ENCODE data around the gene NENF. TPM values are rescaled to one million over a fixed set of nuclear protein-coding genes. Genes with fewer than 3 reads are reported as not detected.

The NENF gene
- total RNA-seq, 2 donors from 2014 or later, result 83.2 to 277 TPM

DNA sequence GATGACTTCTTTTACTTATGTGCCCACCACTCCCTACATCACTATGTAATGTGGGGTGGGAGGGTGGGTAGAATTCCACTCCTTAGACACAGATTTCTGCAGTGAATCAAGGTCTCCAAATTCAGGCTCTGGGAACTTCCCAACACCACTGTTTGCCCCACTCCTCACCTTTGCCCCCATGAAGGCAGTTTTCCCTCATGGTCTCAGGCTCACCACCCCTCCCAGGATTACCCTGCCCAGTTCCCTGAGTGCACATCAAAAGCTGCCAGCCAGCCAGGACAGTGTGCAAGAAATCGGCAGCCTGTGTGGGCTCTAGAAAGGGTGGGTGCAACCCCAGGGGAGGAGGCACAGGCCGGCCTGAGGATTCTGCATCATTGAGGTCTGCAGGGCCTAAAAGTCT is 14.8 kb downstream of the NENF start:
- 85% methylated on average over 2 of the region's 2 CpGs for WGBS
- no peaks in the 10 kb centered on the region for H3K9me3 ChIP-seq
- no peaks in the 10 kb centered on the region for H3K27me3 ChIP-seq (replicated peaks; ENCODE audit: insufficient read depth)
- no peaks in the 10 kb centered on the region for H3K36me3 ChIP-seq
- intact Hi-C loops (cut with DNase I), result no loop called here
- H3K4me3 ChIP-seq, result no peak overlapping the region
- TF ChIP-seq POLR2AphosphoS5 (IDR thresholded peaks at IDR 0.05) (no peak), POLR2A (IDR thresholded peaks at IDR 0.05) (no peak), CTCF (IDR thresholded peaks at IDR 0.05) (no peak)
- no peak for DNase-seq (ENCODE audit: low spot score)
- no peak overlapping the region for H3K27ac ChIP-seq
- H3K4me1 ChIP-seq (replicated peaks), result no peaks in the 10 kb centered on the region

GRCh38 chr1:212450331-212450881 is 17.7 kb downstream of the NENF start:
- Histone ChIP-seq H3K4me3 (no peak overlapping the region), H3K9me3 (no peaks in the 10 kb centered on the region), H3K36me3 (no peaks in the 10 kb centered on the region), H3K27ac (no peak overlapping the region), H3K27me3 (replicated peaks; ENCODE audit: insufficient read depth) (no peaks in the 10 kb centered on the region), H3K4me1 (replicated peaks) (no peaks in the 10 kb centered on the region)
- 64% methylated on average over 4 of the region's 4 CpGs for WGBS
- DNase-seq (ENCODE audit: low spot score), result no peak
- intact Hi-C loops (cut with DNase I), result loop anchor here (5.0 to 10.0 kb wide), 2 partner anchors 83 to 156 kb away; no protein-coding TSS in a partner anchor
- TF ChIP-seq CTCF (IDR thresholded peaks at IDR 0.05) (no peak), POLR2A (IDR thresholded peaks at IDR 0.05) (no peak), POLR2AphosphoS5 (IDR thresholded peaks at IDR 0.05) (no peak)

- H3K9me3 ChIP-seq, result no peaks in the 10 kb centered on the region
- WGBS, result 84% methylated on average over 6 of the region's 6 CpGs
- H3K36me3 ChIP-seq, result no peaks in the 10 kb centered on the region
- intact Hi-C loops (cut with DNase I), result loop anchor here (5.0 to 10.0 kb wide), 2 partner anchors 84 to 157 kb away; no protein-coding TSS in a partner anchor
- DNase-seq (ENCODE audit: low spot score), result no peak
- H3K4me3 ChIP-seq, result no peak overlapping the region
- TF ChIP-seq POLR2A (IDR thresholded peaks at IDR 0.05), result no peak
- no peak for TF ChIP-seq POLR2AphosphoS5 (IDR thresholded peaks at IDR 0.05)
- no peak for TF ChIP-seq CTCF (IDR thresholded peaks at IDR 0.05)
- no peak overlapping the region for H3K27ac ChIP-seq
- H3K4me1 ChIP-seq (replicated peaks), result no peaks in the 10 kb centered on the region
- H3K27me3 ChIP-seq (replicated peaks; ENCODE audit: insufficient read depth), result no peaks in the 10 kb centered on the region
Observed at GRCh38 chr1:212451416-212452322, 18.9 kb downstream of the NENF start.

DNA sequence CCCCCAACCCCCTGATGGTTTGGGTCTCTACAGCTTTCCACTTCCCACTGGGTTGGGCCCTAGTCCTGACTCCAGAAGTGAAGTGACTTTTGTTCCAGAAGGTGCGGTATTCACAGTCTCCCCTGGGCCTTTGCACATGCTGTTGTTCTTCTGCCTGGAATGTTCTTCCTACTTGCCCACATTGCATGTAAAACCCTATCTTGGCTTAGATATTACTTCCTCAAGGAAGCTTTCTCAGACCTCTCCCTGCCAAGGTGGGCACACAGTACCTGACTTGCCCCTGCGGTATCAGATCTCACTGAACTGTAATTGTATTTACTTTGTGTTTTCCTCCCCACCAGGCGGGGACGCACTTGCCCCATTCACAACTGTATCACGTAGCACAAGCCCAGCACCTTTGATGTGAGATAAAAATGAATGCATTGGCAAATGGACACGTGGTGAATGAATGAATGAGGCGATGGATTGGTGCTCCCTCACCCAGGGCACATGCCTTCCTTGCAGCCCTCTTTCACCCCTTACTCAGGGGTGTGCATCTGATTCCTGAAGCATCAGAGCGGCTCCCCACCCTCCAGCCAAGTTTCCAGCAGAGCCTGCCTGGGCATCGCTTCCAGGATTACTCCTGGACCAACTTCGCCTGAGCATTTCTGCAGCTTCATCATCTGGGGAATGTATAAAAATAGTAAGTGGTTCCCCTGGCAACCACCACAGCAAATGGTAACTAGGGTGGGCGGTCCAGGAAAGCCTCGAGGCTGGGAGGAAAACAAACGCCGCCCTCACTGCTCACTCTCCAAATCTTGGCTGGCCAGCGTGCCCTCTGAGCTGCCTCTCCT is 19.8 kb downstream of the NENF start:
- no peak for DNase-seq (ENCODE audit: low spot score)
- intact Hi-C loops (cut with DNase I), result loop anchor here (5.0 to 10.0 kb wide), 2 partner anchors 85 to 158 kb away; no protein-coding TSS in a partner anchor
- H3K27ac ChIP-seq, result no peak overlapping the region

More for the DNA sequence above, 19.8 kb downstream of the NENF start:
- no peaks in the 10 kb centered on the region for H3K9me3 ChIP-seq
- no peak overlapping the region for H3K4me3 ChIP-seq
- H3K36me3 ChIP-seq, result no peaks in the 10 kb centered on the region
- TF ChIP-seq CTCF (IDR thresholded peaks at IDR 0.05) (no peak), POLR2A (IDR thresholded peaks at IDR 0.05) (no peak), POLR2AphosphoS5 (IDR thresholded peaks at IDR 0.05) (no peak)
- no peaks in the 10 kb centered on the region for H3K4me1 ChIP-seq (replicated peaks)
- 52% methylated on average over 15 of the region's 15 CpGs for WGBS
- no peaks in the 10 kb centered on the region for H3K27me3 ChIP-seq (replicated peaks; ENCODE audit: insufficient read depth)
